HepG2 (cell line): ENCODE data around the gene TSPAN18. TPM values are rescaled to one million over a fixed set of nuclear protein-coding genes. Genes with fewer than 3 reads are reported as not detected.
A peak's percentile ranks its signal among the peaks of the same experiment; 100 is the strongest.

ENCODE experiments used
- ATAC-seq: fragments of 200-7000 bp; cut with Tn5 transposase; 3 replicates; pipeline ENCODE4 v1.9.1; 2020; ENCODE audit warnings: mild to moderate bottlenecking, moderate library complexity
- BruUV-seq: library from RNA; stranded (reverse); fragments of 400-500 nt; replicated peaks from 2 replicates; lab custom pipeline; 2021; lab: Mats Ljungman, UMichigan
- CTCF ChIA-PET: fragments of 300-600 bp; formaldehyde crosslinking; extraction: SDS; loops from one replicate; lab custom pipeline; 2021; ENCODE audit warnings: low total read pairs, inconsistent platforms, low intra/inter-chr PET ratio; lab: Yijun Ruan, JAX
- POLR2A ChIA-PET: fragments of 350-600 bp; sonication (Branson Sonifier 250); formaldehyde crosslinking; loops from one replicate; lab custom pipeline; 2020; ENCODE audit warnings: antibody characterized with exemption, inconsistent platforms; lab: Yijun Ruan, JAX
- DNase-seq: peaks from one replicate; pipeline ENCODE4 v3.0.0-alpha.2; 2015; ENCODE audit warnings: low spot score
- FAIRE-seq: peaks from 3 replicates; lab custom pipeline; 2011; peaks lifted over from hg19 to GRCh38; lab: Jason Lieb, UNC
- H2AFZ ChIP-seq: one replicate; pipeline ENCODE4 v1.6.1; 2011; ENCODE audit warnings: low read length, inconsistent platforms
- H3K27ac ChIP-seq: fragments of 300-600 bp; 3 replicates; pipeline ENCODE4 v1.8.0; 2011; ENCODE audit warnings: mixed run types, mild to moderate bottlenecking, mixed read lengths, low read length, inconsistent platforms; ENCODE audit not compliant: insufficient read depth; ENCODE audit errors: extremely low read length
- H3K27me3 ChIP-seq, 2 experiments: fragments of 200-600 bp in 1 of 2; 2 replicates in 1 of 2; 3 replicates in 1 of 2; pipeline versions ENCODE4 v1.6.0 to v1.8.0; 2011; ENCODE audit warnings: low read length in 2 of 2, mild to moderate bottlenecking in 2 of 2, moderate library complexity in 2 of 2, inconsistent platforms in 1 of 2; ENCODE audit not compliant: insufficient read depth in 2 of 2, control insufficient read depth in 1 of 2
- H3K36me3 ChIP-seq, 2 experiments: fragments of 200-600 bp in 1 of 2; replicated peaks in 1 of 2; 2 replicates in 1 of 2; 3 replicates in 1 of 2; pipeline versions ENCODE4 v1.5.1 to v1.8.0; 2011; ENCODE audit warnings: low read length in 2 of 2, inconsistent platforms in 1 of 2; ENCODE audit not compliant: insufficient read depth in 2 of 2, control insufficient read depth in 1 of 2
- H3K4me1 ChIP-seq: 2 replicates; pipeline ENCODE4 v1.5.1; 2012; ENCODE audit warnings: low read length, inconsistent platforms; ENCODE audit not compliant: insufficient read depth
- H3K4me2 ChIP-seq: 2 replicates; pipeline ENCODE4 v1.6.0; 2011; ENCODE audit warnings: low read depth, low read length, inconsistent platforms
- H3K4me3 ChIP-seq, 3 experiments: fragments of 200-600 bp in 1 of 3; sonication (generic), shearing (Covaris generic) in 1 of 3; replicated peaks in 1 of 3; 2 replicates each; pipeline ENCODE4 v1.5.1; 2011 to 2016; ENCODE audit warnings: low read length in 3 of 3, inconsistent platforms in 2 of 3, low read depth in 2 of 3, mild to moderate bottlenecking in 2 of 3, control low read depth in 1 of 3, mixed read lengths in 1 of 3; ENCODE audit not compliant: insufficient read depth in 1 of 3
- H3K79me2 ChIP-seq: one replicate; pipeline ENCODE4 v1.6.1; 2011; ENCODE audit warnings: low read length, inconsistent platforms; ENCODE audit not compliant: insufficient read depth
- H3K9ac ChIP-seq: 2 replicates; pipeline ENCODE4 v1.6.0; 2011; ENCODE audit warnings: mild to moderate bottlenecking, low read depth, low read length, inconsistent platforms; ENCODE audit not compliant: insufficient read depth
- H3K9me3 ChIP-seq: 2 replicates; pipeline ENCODE4 v1.5.1; 2012; ENCODE audit warnings: mild to moderate bottlenecking, low read length
- H4K20me1 ChIP-seq: 2 replicates; pipeline ENCODE4 v1.6.0; 2011; ENCODE audit warnings: inconsistent platforms, mild to moderate bottlenecking, low read length, moderate library complexity; ENCODE audit not compliant: insufficient read depth
- CENPT ChIP-seq: sonication (generic); formaldehyde crosslinking; IDR thresholded peaks from 2 replicates; pipeline ENCODE4 v1.8.0; 2022; ENCODE audit warnings: low read depth, mild to moderate bottlenecking, moderate library complexity, missing genetic modification reagents
- FIP1L1 ChIP-seq: fragments of 200-400 bp; formaldehyde crosslinking; IDR thresholded peaks from 2 replicates; pipeline ENCODE4 v1.6.1; 2018; ENCODE audit warnings: low read depth, mild to moderate bottlenecking, low read length, moderate library complexity, borderline replicate concordance; ENCODE audit not compliant: insufficient read depth
- FOSL1 ChIP-seq: sonication (generic); formaldehyde crosslinking; IDR thresholded peaks from 2 replicates; pipeline ENCODE4 v1.9.0; 2021; ENCODE audit warnings: missing genetic modification reagents, borderline replicate concordance
- GATAD2A ChIP-seq: IDR thresholded peaks from 2 replicates; pipeline ENCODE4 v1.6.1; 2016
- IKZF4 ChIP-seq: sonication (generic); formaldehyde crosslinking; IDR thresholded peaks from 2 replicates; pipeline ENCODE4 v1.5.1; 2020; ENCODE audit warnings: borderline replicate concordance, mild to moderate bottlenecking, low read depth, missing genetic modification reagents; ENCODE audit errors: not compliant biosample characterization
- MAFF ChIP-seq: IDR thresholded peaks from 2 replicates; pipeline ENCODE4 v1.6.1; 2011; ENCODE audit warnings: low read depth, low read length, improper control_type of control experiment
- NR2F1 ChIP-seq, 2 experiments: fragments of 450-650 bp in 1 of 2; formaldehyde crosslinking in 1 of 2; IDR thresholded peaks; 2 replicates each; pipeline versions ENCODE4 v1.5.0 to v1.6.1; 2016 to 2020; ENCODE audit warnings: mild to moderate bottlenecking in 1 of 2, missing compliant biosample characterization in 1 of 2, missing genetic modification reagents in 1 of 2, moderate library complexity in 1 of 2
- PCBP2 ChIP-seq: fragments of 200-400 bp; formaldehyde crosslinking; optimal IDR thresholded peaks from 2 replicates; pipeline ENCODE3; 2018; ENCODE audit warnings: low read length, low read depth; ENCODE audit not compliant: poor library complexity, severe bottlenecking
- POGZ ChIP-seq: sonication (generic); formaldehyde crosslinking; IDR thresholded peaks from 2 replicates; pipeline ENCODE4 v1.4.0; 2020; ENCODE audit warnings: mild to moderate bottlenecking, missing genetic modification reagents
- PRPF4 ChIP-seq: fragments of 200-400 bp; formaldehyde crosslinking; IDR thresholded peaks from 2 replicates; pipeline ENCODE4 v1.6.1; 2016; ENCODE audit warnings: low read length, low read depth; ENCODE audit not compliant: poor library complexity, severe bottlenecking
- WGBS: methylation state at CpG from one replicate; pipeline ENCODE4 v1.1.6; 2017; ENCODE audit warnings: low lambda C conversion rate; 5-methylcytosine and 5-hydroxymethylcytosine counted together
- in situ Hi-C: cut with HindIII; loops from 2 replicates; pipeline ENCODE4 v1.10.0; 2017; ENCODE audit warnings: low pct_unique_long_range_greater_than_20kb; ENCODE audit not compliant: extremely low pct_ligation_motif_present
- intact Hi-C: fragments of 100-400 bp; cut with micrococcal nuclease; formaldehyde crosslinking; loops from one replicate; pipeline ENCODE4 v1.10.0; 2022; ENCODE audit not compliant: unreplicated experiment
- polyA plus RNA-seq, 8 experiments: library from polyadenylated mRNA; depleted of rRNA in 3 of 8; stranded (reverse) in 7 of 8; unstranded in 1 of 8; fragments of >200 nt; fragmentation: Illumina TruSeq in 4 of 8; extraction: Trizol in 4 of 8; gene quantifications; 2 replicates each; pipeline versions ENCODE4 v1.2.1 to v1.2.3, GENCODE V29; 2011 to 2016; ENCODE audit warnings: low read depth in 4 of 8, missing spikeins in 1 of 8, mixed read lengths in 1 of 8; ENCODE audit not compliant: insufficient read depth in 1 of 8
- total RNA-seq, 5 experiments: library from RNA; depleted of rRNA; stranded (reverse); fragments of >200 nt; fragmentation: Illumina TruSeq; extraction: Trizol; gene quantifications; 2 replicates each; pipeline ENCODE4 v1.2.3, GENCODE V29; 2016; ENCODE audit warnings: low read depth in 1 of 5
- TF ChIP-seq, protein P1 (sequence below), 2 experiments: fragments of 450-650 bp in 1 of 2; sonication (generic) in 1 of 2; formaldehyde crosslinking; IDR thresholded peaks; 2 replicates each; pipeline versions ENCODE4 v1.5.0 to v1.8.0; 2020 to 2022; ENCODE audit warnings: mild to moderate bottlenecking in 1 of 2, missing genetic modification reagents in 1 of 2
- TF ChIP-seq, protein P2 (sequence below): IDR thresholded peaks from 2 replicates; pipeline ENCODE4 v1.6.1; 2012; ENCODE audit warnings: inconsistent platforms
- TF ChIP-seq, protein P3 (sequence below): sonication (generic); formaldehyde crosslinking; IDR thresholded peaks from 2 replicates; pipeline ENCODE4 v1.5.1; 2020; ENCODE audit warnings: mild to moderate bottlenecking, missing genetic modification reagents, borderline replicate concordance
- TF ChIP-seq, protein P4 (sequence below): sonication (generic); formaldehyde crosslinking; IDR thresholded peaks from 2 replicates; pipeline ENCODE4 v1.4.0; 2020; ENCODE audit warnings: missing genetic modification reagents, low read depth, mild to moderate bottlenecking, borderline replicate concordance

TSPAN18 gene
- total and polyA plus RNA-seq, 2 of the 13 experiments (the other 11 are each of a cell fraction or from before 2014, with no cell fraction given), result not detected

DNA sequence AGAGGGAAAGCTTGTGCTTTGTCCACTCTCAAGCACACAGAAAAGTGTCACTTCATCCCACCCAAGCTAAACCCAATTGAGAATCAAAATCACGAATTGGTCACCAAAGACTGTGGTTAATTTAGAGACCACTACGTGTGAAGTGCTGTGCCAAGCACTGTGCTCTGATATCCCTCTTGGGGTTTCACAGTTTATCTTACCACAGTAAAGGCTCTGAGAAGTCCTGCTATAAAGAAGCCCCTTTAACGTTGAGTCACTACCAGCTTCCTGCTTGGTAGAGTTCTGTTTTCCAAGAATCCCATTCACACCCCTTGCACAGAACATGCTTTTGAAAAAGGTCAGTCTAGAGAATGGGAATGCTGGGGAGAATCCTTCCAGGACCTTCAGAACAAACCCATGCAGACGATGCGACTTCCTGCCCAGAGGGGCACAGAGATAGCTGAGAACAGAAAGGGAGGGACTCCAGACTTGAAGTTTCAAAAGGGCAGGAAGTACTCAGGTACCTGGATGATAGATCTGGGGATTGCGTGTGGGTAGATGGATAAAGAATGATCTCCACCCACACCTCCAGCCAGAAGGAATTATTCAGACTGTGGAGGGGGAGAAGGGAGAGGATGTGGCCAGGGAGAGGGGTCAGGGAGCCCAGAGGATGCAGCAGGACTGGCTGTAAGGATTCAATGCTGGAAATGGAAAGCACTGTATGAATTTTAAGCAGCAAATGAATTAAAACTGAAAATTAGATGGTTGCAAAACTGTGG, 18.1 kb upstream of the TSPAN18 start (continued):
- TF ChIP-seq, protein P1, sequence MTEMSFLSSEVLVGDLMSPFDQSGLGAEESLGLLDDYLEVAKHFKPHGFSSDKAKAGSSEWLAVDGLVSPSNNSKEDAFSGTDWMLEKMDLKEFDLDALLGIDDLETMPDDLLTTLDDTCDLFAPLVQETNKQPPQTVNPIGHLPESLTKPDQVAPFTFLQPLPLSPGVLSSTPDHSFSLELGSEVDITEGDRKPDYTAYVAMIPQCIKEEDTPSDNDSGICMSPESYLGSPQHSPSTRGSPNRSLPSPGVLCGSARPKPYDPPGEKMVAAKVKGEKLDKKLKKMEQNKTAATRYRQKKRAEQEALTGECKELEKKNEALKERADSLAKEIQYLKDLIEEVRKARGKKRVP (CRISPR knock-in tag; IDR thresholded peaks at IDR 0.05), result no peak
- TF ChIP-seq FIP1L1, result no peak
- TF ChIP-seq, all 625 proteins: peak for 0

DNA sequence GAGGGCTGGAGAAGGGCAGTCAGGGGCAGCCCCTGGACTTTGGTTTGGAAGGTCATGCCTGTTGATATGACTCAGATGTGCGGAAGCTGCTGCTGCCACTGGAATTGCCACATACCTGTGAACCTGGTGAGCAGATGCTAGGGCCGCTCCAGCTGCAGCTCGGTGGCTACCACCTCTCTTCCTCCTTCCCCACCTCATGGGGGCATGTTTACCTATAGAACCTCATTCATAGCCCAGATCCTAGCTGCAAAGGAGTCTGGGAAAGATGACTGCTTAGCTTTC, 17.5 kb upstream of the TSPAN18 start:
- H3K79me2 ChIP-seq, result no peaks in the 10 kb centered on the region
- BruUV-seq, result no TSS peak
- no peak overlapping the region for H2AFZ ChIP-seq
- CTCF ChIA-PET, result no interaction called here
- peak; percentile 66 for FAIRE-seq
- in situ Hi-C loops (no loop called here), intact Hi-C loops (no loop called here)
- H4K20me1 ChIP-seq, result no peaks in the 10 kb centered on the region
- no peak overlapping the region for H3K4me3 ChIP-seq
- H3K4me1 ChIP-seq, result peaks cover 20% of the 10 kb centered on the region
- peak; percentile 74 for DNase-seq
- 0 out of 2 replicates have a peak overlapping the region, but pooled peaks have one; percentile 5 for H3K4me2 ChIP-seq
- H3K9ac ChIP-seq, result no peak overlapping the region
- peak; percentile 98 for ATAC-seq
- no peaks in the 10 kb centered on the region for H3K36me3 ChIP-seq
- POLR2A ChIA-PET, result no interaction called here
- peaks cover under 1% of the 10 kb centered on the region; the same call in 1 of the 2 replicates for H3K9me3 ChIP-seq
- WGBS, result 7% methylated on average over 2 of the region's 3 CpGs
- no peaks in the 10 kb centered on the region; a peak in 1 of 5 replicates for H3K27me3 ChIP-seq
- H3K27ac ChIP-seq, result no peak overlapping the region
- TF ChIP-seq GATAD2A (CRISPR knock-in tag) (peak; percentile 46; the same call in 1 of the 2 replicates), PRPF4 (no peak), POGZ (0 out of 2 replicates have a peak, but pooled peaks have one; percentile 31), IKZF4 (CRISPR knock-in tag) (no peak), CENPT (no peak), PCBP2 (no peak), MAFF (no peak), FOSL1 (CRISPR knock-in tag) (peak; percentile 92), NR2F1 (CRISPR knock-in tag; IDR thresholded peaks at IDR 0.05) (peak; percentile 26 to 62; a peak in 1 of 4 replicates)
- TF ChIP-seq, protein P2, sequence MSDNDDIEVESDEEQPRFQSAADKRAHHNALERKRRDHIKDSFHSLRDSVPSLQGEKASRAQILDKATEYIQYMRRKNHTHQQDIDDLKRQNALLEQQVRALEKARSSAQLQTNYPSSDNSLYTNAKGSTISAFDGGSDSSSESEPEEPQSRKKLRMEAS, result peak; percentile 48; the same call in 1 of the 2 replicates
- TF ChIP-seq, protein P3, sequence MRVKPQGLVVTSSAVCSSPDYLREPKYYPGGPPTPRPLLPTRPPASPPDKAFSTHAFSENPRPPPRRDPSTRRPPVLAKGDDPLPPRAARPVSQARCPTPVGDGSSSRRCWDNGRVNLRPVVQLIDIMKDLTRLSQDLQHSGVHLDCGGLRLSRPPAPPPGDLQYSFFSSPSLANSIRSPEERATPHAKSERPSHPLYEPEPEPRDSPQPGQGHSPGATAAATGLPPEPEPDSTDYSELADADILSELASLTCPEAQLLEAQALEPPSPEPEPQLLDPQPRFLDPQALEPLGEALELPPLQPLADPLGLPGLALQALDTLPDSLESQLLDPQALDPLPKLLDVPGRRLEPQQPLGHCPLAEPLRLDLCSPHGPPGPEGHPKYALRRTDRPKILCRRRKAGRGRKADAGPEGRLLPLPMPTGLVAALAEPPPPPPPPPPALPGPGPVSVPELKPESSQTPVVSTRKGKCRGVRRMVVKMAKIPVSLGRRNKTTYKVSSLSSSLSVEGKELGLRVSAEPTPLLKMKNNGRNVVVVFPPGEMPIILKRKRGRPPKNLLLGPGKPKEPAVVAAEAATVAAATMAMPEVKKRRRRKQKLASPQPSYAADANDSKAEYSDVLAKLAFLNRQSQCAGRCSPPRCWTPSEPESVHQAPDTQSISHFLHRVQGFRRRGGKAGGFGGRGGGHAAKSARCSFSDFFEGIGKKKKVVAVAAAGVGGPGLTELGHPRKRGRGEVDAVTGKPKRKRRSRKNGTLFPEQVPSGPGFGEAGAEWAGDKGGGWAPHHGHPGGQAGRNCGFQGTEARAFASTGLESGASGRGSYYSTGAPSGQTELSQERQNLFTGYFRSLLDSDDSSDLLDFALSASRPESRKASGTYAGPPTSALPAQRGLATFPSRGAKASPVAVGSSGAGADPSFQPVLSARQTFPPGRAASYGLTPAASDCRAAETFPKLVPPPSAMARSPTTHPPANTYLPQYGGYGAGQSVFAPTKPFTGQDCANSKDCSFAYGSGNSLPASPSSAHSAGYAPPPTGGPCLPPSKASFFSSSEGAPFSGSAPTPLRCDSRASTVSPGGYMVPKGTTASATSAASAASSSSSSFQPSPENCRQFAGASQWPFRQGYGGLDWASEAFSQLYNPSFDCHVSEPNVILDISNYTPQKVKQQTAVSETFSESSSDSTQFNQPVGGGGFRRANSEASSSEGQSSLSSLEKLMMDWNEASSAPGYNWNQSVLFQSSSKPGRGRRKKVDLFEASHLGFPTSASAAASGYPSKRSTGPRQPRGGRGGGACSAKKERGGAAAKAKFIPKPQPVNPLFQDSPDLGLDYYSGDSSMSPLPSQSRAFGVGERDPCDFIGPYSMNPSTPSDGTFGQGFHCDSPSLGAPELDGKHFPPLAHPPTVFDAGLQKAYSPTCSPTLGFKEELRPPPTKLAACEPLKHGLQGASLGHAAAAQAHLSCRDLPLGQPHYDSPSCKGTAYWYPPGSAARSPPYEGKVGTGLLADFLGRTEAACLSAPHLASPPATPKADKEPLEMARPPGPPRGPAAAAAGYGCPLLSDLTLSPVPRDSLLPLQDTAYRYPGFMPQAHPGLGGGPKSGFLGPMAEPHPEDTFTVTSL (CRISPR knock-in tag), result peak; percentile 62; the same call in 1 of the 2 replicates
- TF ChIP-seq, protein P4, sequence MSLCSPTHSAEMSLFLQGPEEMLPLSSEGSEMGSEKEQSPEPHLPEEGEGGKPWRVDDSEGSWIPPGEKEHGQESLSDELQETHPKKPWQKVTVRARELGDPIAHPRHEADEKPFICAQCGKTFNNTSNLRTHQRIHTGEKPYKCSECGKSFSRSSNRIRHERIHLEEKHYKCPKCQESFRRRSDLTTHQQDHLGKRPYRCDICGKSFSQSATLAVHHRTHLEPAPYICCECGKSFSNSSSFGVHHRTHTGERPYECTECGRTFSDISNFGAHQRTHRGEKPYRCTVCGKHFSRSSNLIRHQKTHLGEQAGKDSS (CRISPR knock-in tag), result no peak
